SK-N-SH treated with all-trans-retinoic acid at 6 μM for 48 hours (cell line): Measurements from ENCODE around the gene CADM1.

Experiments used
- ATAC-seq: fragments of 200-7000 bp; cut with Tn5 transposase; 3 replicates; pipeline ENCODE4 v1.9.1; 2020; ENCODE audit warnings: mild to moderate bottlenecking, moderate library complexity
- ARNTL ChIP-seq: fragments of 450-650 bp; formaldehyde crosslinking; IDR thresholded peaks from 2 replicates; pipeline ENCODE4 v1.5.0; 2020; ENCODE audit warnings: low read depth, mild to moderate bottlenecking, moderate library complexity, borderline replicate concordance
- CSDC2 ChIP-seq: fragments of 250-450 bp; sonication (Bioruptor Pico); IDR thresholded peaks from 2 replicates; pipeline ENCODE4 v1.5.0; 2020; ENCODE audit warnings: mild to moderate bottlenecking, moderate library complexity
- ESRRG ChIP-seq: fragments of 250-450 bp; sonication (Bioruptor Pico); IDR thresholded peaks from 2 replicates; pipeline ENCODE4 v1.6.1; 2021; ENCODE audit warnings: mild to moderate bottlenecking
- GLIS3 ChIP-seq: fragments of 250-450 bp; sonication (Bioruptor Pico); IDR thresholded peaks from 2 replicates; pipeline ENCODE4 v1.5.0; 2020; ENCODE audit warnings: mild to moderate bottlenecking, moderate library complexity
- ISL1 ChIP-seq: fragments of 250-450 bp; sonication (Bioruptor Pico); IDR thresholded peaks from 2 replicates; pipeline ENCODE4 v2.1.2; 2022; ENCODE audit warnings: mild to moderate bottlenecking, moderate library complexity
- OSR1 ChIP-seq: fragments of 250-450 bp; sonication (Bioruptor Pico); IDR thresholded peaks from 2 replicates; pipeline ENCODE4 v1.8.0; 2022; ENCODE audit warnings: moderate library complexity, mild to moderate bottlenecking, inconsistent platforms
- PPARA ChIP-seq: fragments of 250-450 bp; sonication (Bioruptor Pico); IDR thresholded peaks from 2 replicates; pipeline ENCODE4 v1.5.0; 2020; ENCODE audit warnings: mild to moderate bottlenecking, borderline replicate concordance
- SNAI2 ChIP-seq: fragments of 250-450 bp; sonication (Bioruptor Pico); IDR thresholded peaks from 2 replicates; pipeline ENCODE4 v1.5.0; 2020; ENCODE audit warnings: mild to moderate bottlenecking, moderate library complexity
- TCF4 ChIP-seq: fragments of 250-450 bp; sonication (Bioruptor Pico); IDR thresholded peaks from 2 replicates; pipeline ENCODE4 v1.8.0; 2021; ENCODE audit warnings: mild to moderate bottlenecking, moderate library complexity, borderline replicate concordance
- TOX ChIP-seq: fragments of 250-450 bp; sonication (Bioruptor Pico); IDR thresholded peaks from 2 replicates; pipeline ENCODE4 v1.8.0; 2021; ENCODE audit warnings: mild to moderate bottlenecking, moderate library complexity, borderline replicate concordance
- TSHZ2 ChIP-seq: fragments of 250-450 bp; sonication (Bioruptor Pico); IDR thresholded peaks from 2 replicates; pipeline ENCODE4 v1.5.0; 2020; ENCODE audit warnings: mild to moderate bottlenecking, moderate library complexity
- ZC3H10 ChIP-seq: fragments of 250-450 bp; sonication (Bioruptor Pico); IDR thresholded peaks from 2 replicates; pipeline ENCODE4 v1.5.1; 2021; ENCODE audit warnings: mild to moderate bottlenecking, moderate library complexity
- ZFP3 ChIP-seq: fragments of 250-450 bp; sonication (Bioruptor Pico); IDR thresholded peaks from 2 replicates; pipeline ENCODE4 v1.5.0; 2020; ENCODE audit warnings: mild to moderate bottlenecking, moderate library complexity
- ZFP30 ChIP-seq: fragments of 450-650 bp; formaldehyde crosslinking; IDR thresholded peaks from 2 replicates; pipeline ENCODE4 v1.5.0; 2022; ENCODE audit warnings: mild to moderate bottlenecking, moderate library complexity
- ZNF565 ChIP-seq: fragments of 450-650 bp; formaldehyde crosslinking; conservative IDR thresholded peaks from 2 replicates; pipeline ENCODE4 v1.5.0; 2020; ENCODE audit warnings: low read depth, mild to moderate bottlenecking, moderate library complexity
- ZNF70 ChIP-seq: fragments of 450-650 bp; formaldehyde crosslinking; IDR thresholded peaks from 2 replicates; pipeline ENCODE4 v1.5.0; 2020; ENCODE audit warnings: mild to moderate bottlenecking, moderate library complexity
- ZNF8 ChIP-seq: fragments of 450-650 bp; formaldehyde crosslinking; IDR thresholded peaks from 2 replicates; pipeline ENCODE4 v1.5.0; 2020; ENCODE audit warnings: mild to moderate bottlenecking, moderate library complexity
- TF ChIP-seq, protein P1 (sequence below): fragments of 250-450 bp; sonication (Bioruptor Pico); IDR thresholded peaks from 2 replicates; pipeline ENCODE4 v1.8.0; 2021; ENCODE audit warnings: low read depth, mild to moderate bottlenecking, moderate library complexity, borderline replicate concordance
- TF ChIP-seq, protein P2 (sequence below): fragments of 250-450 bp; sonication (Bioruptor Pico); IDR thresholded peaks from 2 replicates; pipeline ENCODE4 v1.5.1; 2021; ENCODE audit warnings: mild to moderate bottlenecking, moderate library complexity
- TF ChIP-seq, protein P3 (sequence below): fragments of 250-450 bp; sonication (Bioruptor Pico); IDR thresholded peaks from 2 replicates; pipeline ENCODE4 v1.5.1; 2020; ENCODE audit warnings: low read depth, mild to moderate bottlenecking, moderate library complexity

CADM1 gene

GRCh38 chr11:115499891-115500290 lies 4.3 kb downstream of the CADM1 start:
- TF ChIP-seq ZFP30 (CRISPR knock-in tag) (no peak), ARNTL (CRISPR knock-in tag) (no peak), SNAI2 (CRISPR knock-in tag) (no peak), ESRRG (no peak), ZNF70 (CRISPR knock-in tag) (no peak), GLIS3 (CRISPR knock-in tag) (no peak), OSR1 (CRISPR knock-in tag) (no peak), CSDC2 (CRISPR knock-in tag) (no peak)
- TF ChIP-seq, protein P1, sequence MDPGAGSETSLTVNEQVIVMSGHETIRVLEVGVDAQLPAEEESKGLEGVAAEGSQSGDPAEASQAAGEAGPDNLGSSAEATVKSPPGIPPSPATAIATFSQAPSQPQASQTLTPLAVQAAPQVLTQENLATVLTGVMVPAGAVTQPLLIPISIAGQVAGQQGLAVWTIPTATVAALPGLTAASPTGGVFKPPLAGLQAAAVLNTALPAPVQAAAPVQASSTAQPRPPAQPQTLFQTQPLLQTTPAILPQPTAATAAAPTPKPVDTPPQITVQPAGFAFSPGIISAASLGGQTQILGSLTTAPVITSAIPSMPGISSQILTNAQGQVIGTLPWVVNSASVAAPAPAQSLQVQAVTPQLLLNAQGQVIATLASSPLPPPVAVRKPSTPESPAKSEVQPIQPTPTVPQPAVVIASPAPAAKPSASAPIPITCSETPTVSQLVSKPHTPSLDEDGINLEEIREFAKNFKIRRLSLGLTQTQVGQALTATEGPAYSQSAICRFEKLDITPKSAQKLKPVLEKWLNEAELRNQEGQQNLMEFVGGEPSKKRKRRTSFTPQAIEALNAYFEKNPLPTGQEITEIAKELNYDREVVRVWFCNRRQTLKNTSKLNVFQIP (CRISPR knock-in tag): no peak
- no peak for ATAC-seq

GRCh38 chr11:115499241-115499799 lies 4.9 kb downstream of the CADM1 start:
- no peak for ATAC-seq
- TF ChIP-seq ISL1 (CRISPR knock-in tag): no peak
- TF ChIP-seq ZNF8 (CRISPR knock-in tag): no peak
- TF ChIP-seq, all 23 proteins: peak for 0

GRCh38 chr11:115498354-115498753 lies 5.9 kb downstream of the CADM1 start:
- ATAC-seq: no peak
- TF ChIP-seq OSR1 (CRISPR knock-in tag) (no peak), CSDC2 (CRISPR knock-in tag) (no peak), TCF4 (no peak), ESRRG (no peak), ZNF565 (no peak), PPARA (no peak), ARNTL (CRISPR knock-in tag) (no peak), ISL1 (CRISPR knock-in tag) (no peak), TSHZ2 (no peak), ZC3H10 (CRISPR knock-in tag) (no peak), ZNF70 (CRISPR knock-in tag) (no peak), TOX (CRISPR knock-in tag) (no peak), ZFP3 (no peak)
- TF ChIP-seq, protein P2, sequence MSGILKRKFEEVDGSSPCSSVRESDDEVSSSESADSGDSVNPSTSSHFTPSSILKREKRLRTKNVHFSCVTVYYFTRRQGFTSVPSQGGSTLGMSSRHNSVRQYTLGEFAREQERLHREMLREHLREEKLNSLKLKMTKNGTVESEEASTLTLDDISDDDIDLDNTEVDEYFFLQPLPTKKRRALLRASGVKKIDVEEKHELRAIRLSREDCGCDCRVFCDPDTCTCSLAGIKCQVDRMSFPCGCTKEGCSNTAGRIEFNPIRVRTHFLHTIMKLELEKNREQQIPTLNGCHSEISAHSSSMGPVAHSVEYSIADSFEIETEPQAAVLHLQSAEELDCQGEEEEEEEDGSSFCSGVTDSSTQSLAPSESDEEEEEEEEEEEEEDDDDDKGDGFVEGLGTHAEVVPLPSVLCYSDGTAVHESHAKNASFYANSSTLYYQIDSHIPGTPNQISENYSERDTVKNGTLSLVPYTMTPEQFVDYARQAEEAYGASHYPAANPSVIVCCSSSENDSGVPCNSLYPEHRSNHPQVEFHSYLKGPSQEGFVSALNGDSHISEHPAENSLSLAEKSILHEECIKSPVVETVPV (CRISPR knock-in tag): no peak
- TF ChIP-seq, protein P3, sequence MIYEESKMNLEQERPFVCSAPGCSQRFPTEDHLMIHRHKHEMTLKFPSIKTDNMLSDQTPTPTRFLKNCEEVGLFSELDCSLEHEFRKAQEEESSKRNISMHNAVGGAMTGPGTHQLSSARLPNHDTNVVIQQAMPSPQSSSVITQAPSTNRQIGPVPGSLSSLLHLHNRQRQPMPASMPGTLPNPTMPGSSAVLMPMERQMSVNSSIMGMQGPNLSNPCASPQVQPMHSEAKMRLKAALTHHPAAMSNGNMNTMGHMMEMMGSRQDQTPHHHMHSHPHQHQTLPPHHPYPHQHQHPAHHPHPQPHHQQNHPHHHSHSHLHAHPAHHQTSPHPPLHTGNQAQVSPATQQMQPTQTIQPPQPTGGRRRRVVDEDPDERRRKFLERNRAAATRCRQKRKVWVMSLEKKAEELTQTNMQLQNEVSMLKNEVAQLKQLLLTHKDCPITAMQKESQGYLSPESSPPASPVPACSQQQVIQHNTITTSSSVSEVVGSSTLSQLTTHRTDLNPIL: no peak
- TF ChIP-seq, protein P1 (CRISPR knock-in tag): no peak

DNA sequence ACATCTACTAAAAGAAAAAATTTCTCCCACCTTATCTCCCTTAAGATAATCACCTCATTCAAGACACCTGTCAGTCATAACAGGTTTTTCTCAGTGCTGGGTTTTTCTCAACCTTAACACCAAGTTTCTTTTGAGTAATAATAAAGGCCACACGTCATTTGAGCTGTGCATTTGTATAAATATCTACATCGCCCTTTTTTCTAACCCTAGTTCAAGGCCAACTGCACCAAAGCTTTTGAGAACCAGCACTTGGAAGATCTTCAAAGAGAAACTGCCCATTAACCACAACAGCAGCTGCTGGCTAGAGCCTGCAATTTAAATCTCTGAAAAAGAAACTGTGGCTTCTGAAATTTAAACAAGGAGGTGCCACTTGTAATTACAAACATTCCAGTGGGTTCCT lies 6.9 kb downstream of the CADM1 start:
- no peak for ATAC-seq
- TF ChIP-seq ZNF8 (CRISPR knock-in tag): no peak
- no peak for TF ChIP-seq ARNTL (CRISPR knock-in tag)
